Loucy (cell line): ENCODE data around the gene BRS3.

Experiments
- H2AFZ ChIP-seq: fragments of 200-600 bp; sonication (generic); 2 replicates; pipeline ENCODE4 v1.6.0; 2016; ENCODE audit warnings: antibody characterized with exemption, mild to moderate bottlenecking, low read length, moderate library complexity
- H3F3A ChIP-seq: fragments of 200-600 bp; 2 replicates; pipeline ENCODE4 v1.6.0; 2016; ENCODE audit warnings: antibody characterized with exemption, low read depth, mild to moderate bottlenecking
- H3K27me3 ChIP-seq: fragments of 200-600 bp; sonication (generic); 2 replicates; pipeline ENCODE4 v1.6.1; 2014; ENCODE audit warnings: low read length, mild to moderate bottlenecking; ENCODE audit not compliant: insufficient read depth, poor library complexity, severe bottlenecking
- H3K36me3 ChIP-seq: fragments of 200-600 bp; sonication (generic); 2 replicates; pipeline ENCODE4 v1.6.1; 2016; ENCODE audit warnings: low read length; ENCODE audit not compliant: insufficient read depth
- H3K4me1 ChIP-seq: fragments of 200-600 bp; sonication (generic); 2 replicates; pipeline ENCODE4 v1.5.1; 2014; ENCODE audit warnings: low read length, mild to moderate bottlenecking; ENCODE audit not compliant: insufficient read depth, poor library complexity, severe bottlenecking
- H3K4me2 ChIP-seq: fragments of 200-600 bp; sonication (generic); 2 replicates; pipeline ENCODE4 v1.6.0; 2014; ENCODE audit warnings: antibody characterized with exemption, low read length, low read depth, mild to moderate bottlenecking; ENCODE audit not compliant: poor library complexity, severe bottlenecking
- H3K4me3 ChIP-seq: fragments of 200-600 bp; sonication (generic); 2 replicates; pipeline ENCODE4 v1.5.1; 2014; ENCODE audit warnings: low read length, mild to moderate bottlenecking, mixed read lengths; ENCODE audit not compliant: poor library complexity, severe bottlenecking
- H3K79me2 ChIP-seq: fragments of 200-600 bp; sonication (generic); 2 replicates; pipeline ENCODE4 v1.6.1; 2014; ENCODE audit warnings: low read length; ENCODE audit not compliant: insufficient read depth
- H3K9ac ChIP-seq: fragments of 200-600 bp; sonication (generic); 2 replicates; pipeline ENCODE4 v1.6.0; 2014; ENCODE audit warnings: mild to moderate bottlenecking, low read depth, low read length, moderate library complexity; ENCODE audit not compliant: poor library complexity, severe bottlenecking
- H3K9me2 ChIP-seq: fragments of 200-600 bp; sonication (generic); replicated peaks from 2 replicates; pipeline ENCODE4 v1.6.1; 2016; ENCODE audit warnings: low read depth, low read length, mixed read lengths
- H3K9me3 ChIP-seq: fragments of 200-600 bp; sonication (generic); 2 replicates; pipeline ENCODE4 v1.6.1; 2014; ENCODE audit warnings: mild to moderate bottlenecking, antibody characterized with exemption, low read length, low read depth; ENCODE audit not compliant: insufficient read depth
- H4K20me1 ChIP-seq: fragments of 200-600 bp; sonication (generic); 2 replicates; pipeline ENCODE4 v1.6.0; 2014; ENCODE audit warnings: antibody characterized with exemption, low read length, mild to moderate bottlenecking; ENCODE audit not compliant: insufficient read depth, poor library complexity, severe bottlenecking
- EZH2phosphoT487 ChIP-seq: fragments of 200-600 bp; IDR thresholded peaks from 2 replicates; pipeline ENCODE4 v1.6.1; 2018; ENCODE audit warnings: antibody characterized with exemption, mild to moderate bottlenecking, moderate library complexity, borderline replicate concordance
- TF ChIP-seq, protein P1 (sequence below): fragments of 200-600 bp; sonication (generic); conservative IDR thresholded peaks from 2 replicates; pipeline ENCODE4 v1.5.1; 2014; ENCODE audit warnings: mild to moderate bottlenecking, antibody characterized with exemption, low read length

The BRS3 gene

DNA sequence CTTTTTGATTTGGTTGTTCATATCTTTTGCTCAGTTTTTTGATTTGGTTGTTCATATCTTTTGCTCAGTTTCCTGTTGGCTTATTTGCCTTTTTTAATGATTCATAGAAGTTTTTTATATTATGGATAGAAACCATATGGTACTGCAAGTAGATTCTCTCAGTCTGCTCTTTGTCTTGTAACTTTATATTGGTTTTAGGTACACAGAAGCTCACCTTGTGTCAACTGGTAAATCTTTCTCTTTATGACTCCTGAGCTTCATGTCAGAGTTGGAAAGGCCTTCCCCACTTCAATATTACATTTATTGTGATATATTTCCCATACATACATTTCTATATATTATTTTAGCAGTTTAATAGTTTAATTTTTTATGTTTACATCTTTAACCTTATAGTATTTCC is 36.0 kb downstream of the BRS3 start:
- Histone ChIP-seq H3K27me3 (no peaks in the 10 kb centered on the region), H3K4me3 (no peak overlapping the region), H3K9me3 (no peaks in the 10 kb centered on the region), H3K36me3 (no peaks in the 10 kb centered on the region), H3K9me2 (no peaks in the 10 kb centered on the region), H2AFZ (no peak overlapping the region), H3K4me1 (no peaks in the 10 kb centered on the region), H3F3A (no peaks in the 10 kb centered on the region), H3K9ac (no peak overlapping the region), H4K20me1 (no peaks in the 10 kb centered on the region), H3K79me2 (no peaks in the 10 kb centered on the region), H3K4me2 (no peak overlapping the region)
- no peak for TF ChIP-seq EZH2phosphoT487
- TF ChIP-seq, protein P1, sequence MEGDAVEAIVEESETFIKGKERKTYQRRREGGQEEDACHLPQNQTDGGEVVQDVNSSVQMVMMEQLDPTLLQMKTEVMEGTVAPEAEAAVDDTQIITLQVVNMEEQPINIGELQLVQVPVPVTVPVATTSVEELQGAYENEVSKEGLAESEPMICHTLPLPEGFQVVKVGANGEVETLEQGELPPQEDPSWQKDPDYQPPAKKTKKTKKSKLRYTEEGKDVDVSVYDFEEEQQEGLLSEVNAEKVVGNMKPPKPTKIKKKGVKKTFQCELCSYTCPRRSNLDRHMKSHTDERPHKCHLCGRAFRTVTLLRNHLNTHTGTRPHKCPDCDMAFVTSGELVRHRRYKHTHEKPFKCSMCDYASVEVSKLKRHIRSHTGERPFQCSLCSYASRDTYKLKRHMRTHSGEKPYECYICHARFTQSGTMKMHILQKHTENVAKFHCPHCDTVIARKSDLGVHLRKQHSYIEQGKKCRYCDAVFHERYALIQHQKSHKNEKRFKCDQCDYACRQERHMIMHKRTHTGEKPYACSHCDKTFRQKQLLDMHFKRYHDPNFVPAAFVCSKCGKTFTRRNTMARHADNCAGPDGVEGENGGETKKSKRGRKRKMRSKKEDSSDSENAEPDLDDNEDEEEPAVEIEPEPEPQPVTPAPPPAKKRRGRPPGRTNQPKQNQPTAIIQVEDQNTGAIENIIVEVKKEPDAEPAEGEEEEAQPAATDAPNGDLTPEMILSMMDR = no peak

DNA sequence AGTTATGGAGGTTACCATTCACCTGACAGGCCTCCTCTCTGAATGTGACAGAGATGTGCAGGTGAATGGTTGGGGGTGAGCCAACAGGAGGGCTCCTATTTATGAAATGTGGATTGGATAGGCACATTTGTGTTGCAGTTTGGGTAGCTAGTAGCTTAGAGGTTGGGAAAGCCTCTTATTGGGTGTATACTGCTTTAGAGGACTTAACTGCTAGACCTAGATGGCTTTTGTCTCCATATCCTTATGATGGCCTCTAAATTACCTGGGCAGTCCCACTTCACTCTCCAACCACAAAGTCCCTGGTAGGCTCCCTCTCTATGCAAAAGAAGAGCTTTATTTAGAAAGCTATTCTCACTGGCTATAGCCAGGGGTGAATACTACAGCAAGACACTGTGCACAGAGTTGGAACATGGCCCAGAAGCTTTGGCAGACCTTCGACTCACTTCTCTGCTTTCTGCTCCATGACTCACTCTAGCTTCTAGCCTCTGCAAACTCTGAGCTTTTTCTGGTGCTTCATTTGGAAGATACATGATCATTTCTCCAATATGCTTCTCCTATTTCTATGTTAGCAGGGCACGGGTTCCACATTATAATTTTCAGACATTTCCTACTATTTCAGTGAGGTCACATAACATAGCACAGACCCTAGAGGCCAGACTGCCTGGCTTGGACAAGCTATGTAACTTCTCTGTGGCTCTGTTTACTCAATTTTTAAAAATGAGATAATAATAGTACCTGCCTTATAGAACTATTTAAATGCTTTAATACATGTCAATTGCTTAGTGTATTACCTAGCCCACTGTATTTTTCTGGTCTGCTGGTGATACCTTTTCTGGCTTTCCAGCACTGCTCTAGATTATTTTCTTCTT is 38.2 kb downstream of the BRS3 start:
- no peaks in the 10 kb centered on the region for H3F3A ChIP-seq
- H4K20me1 ChIP-seq = no peaks in the 10 kb centered on the region
- TF ChIP-seq, protein P1 = no peak
- TF ChIP-seq EZH2phosphoT487 = no peak
- no peak overlapping the region for H3K4me2 ChIP-seq
- no peak overlapping the region for H3K4me3 ChIP-seq
- no peak overlapping the region for H2AFZ ChIP-seq
- H3K9me3 ChIP-seq = no peaks in the 10 kb centered on the region
- H3K36me3 ChIP-seq = no peaks in the 10 kb centered on the region
- H3K4me1 ChIP-seq = no peaks in the 10 kb centered on the region
- H3K9me2 ChIP-seq = no peaks in the 10 kb centered on the region
- H3K9ac ChIP-seq = no peak overlapping the region
- H3K27me3 ChIP-seq = no peaks in the 10 kb centered on the region
- H3K79me2 ChIP-seq = no peaks in the 10 kb centered on the region

DNA sequence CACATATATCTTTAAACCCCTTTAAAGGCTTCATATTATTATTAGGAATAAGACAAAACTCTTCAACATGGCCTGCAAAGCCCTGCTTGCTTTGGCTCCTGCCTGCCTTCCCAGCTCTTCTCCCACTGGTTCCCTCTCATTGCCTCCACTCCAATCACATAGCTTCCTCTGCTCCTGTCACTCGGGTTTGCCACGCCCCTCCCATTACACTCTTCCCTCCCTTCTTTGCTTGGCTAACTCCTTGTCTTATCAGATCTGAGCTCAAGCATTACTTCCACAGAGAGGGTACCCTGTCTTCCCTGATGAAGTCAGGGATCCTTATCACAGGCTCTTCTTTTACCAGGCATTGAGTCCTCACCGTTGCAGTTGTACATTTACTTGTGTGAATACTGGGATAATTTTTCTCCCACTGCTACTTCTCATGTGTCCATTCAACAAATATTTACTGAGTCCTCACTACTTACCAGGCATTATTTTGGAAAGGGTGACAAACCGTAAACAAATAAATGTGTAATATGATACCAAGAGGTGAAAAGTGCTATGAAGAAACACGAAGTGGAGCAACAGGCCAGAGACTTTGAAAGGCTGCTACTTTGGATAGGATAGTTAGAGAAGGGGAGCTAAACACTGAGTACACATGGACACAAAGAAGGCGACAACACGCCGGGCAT is 41.0 kb downstream of the BRS3 start:
- Histone ChIP-seq H3K79me2 (no peaks in the 10 kb centered on the region), H2AFZ (no peak overlapping the region), H3K9me3 (no peaks in the 10 kb centered on the region), H3K4me1 (no peaks in the 10 kb centered on the region), H3K4me2 (no peak overlapping the region), H3K4me3 (no peak overlapping the region), H4K20me1 (no peaks in the 10 kb centered on the region), H3K27me3 (no peaks in the 10 kb centered on the region), H3K36me3 (no peaks in the 10 kb centered on the region), H3F3A (no peaks in the 10 kb centered on the region), H3K9ac (no peak overlapping the region), H3K9me2 (no peaks in the 10 kb centered on the region)
- TF ChIP-seq, protein P1 = no peak
- TF ChIP-seq EZH2phosphoT487 = no peak
